ENCODE results near the gene ATOH8.

ATOH8 gene

DNA sequence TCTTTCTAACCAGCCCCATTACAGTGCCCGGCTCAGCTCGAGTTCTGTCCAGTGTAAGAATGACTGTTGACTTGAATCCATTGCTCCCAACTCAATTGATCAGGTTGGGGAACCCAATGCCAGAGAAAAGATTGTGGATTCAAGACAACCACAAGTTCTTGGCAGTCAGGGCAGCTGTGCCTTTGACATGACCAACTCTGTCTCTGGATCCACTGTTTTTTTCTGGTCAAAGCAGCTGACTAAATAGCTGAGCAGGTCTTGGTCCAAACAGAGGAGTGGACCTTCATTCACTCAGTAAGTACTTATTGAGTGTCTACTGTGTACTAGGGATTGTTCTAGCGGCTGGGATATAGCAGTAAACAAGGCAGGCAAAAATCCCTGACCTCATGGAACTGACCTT, 6.3 kb upstream of the ATOH8 start:
- in situ Hi-C loops (cut with MboI; ENCODE audit: low sequenced_read_pairs) = no loop called here
- H3K4me3 ChIP-seq = no peak overlapping the region
- H3K27me3 ChIP-seq (ENCODE audit: low read depth) = peaks cover 58% of the 10 kb centered on the region
- H3K9me3 ChIP-seq = no peaks in the 10 kb centered on the region
- no peaks in the 10 kb centered on the region for H3K36me3 ChIP-seq (replicated peaks)
- DNase-seq (ENCODE audit: low spot score in 2 of 2) = no peak
- H3K4me1 ChIP-seq = no peaks in the 10 kb centered on the region

DNA sequence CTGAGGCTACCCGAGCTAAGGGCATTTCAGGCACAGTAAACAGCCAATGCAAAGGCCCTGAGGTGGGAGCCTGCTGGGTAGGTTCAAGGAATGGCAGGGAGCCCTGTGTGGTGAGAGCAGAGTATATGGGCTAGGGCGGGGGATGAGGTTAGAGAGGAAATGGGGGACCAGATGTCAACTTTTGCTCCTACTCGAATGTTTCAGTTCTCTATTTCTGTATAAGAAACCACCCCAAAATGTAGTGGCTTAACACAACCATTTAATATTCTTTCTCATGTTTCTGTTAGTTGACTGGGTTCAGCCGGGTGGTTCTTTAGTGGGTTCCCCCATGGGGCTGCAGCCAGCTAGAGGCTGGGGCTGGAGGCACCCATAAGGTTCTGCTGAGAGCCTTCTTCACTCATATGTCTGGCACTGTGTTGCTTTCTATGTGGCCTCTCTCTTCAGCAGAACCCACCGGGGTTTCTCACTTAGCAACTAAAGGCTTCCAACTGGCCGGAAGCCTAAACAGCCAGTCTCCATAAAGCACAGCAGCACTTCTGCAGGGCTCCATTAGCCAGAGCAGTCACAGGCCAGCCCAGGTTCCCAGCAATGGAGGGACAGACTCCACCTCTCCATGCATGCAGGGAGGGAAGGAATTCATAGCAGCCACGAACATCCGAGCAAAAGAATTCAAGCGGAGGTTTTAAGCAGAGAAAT, 5.6 kb upstream of the ATOH8 start:
- Histone ChIP-seq H3K36me3 (replicated peaks) (no peaks in the 10 kb centered on the region), H3K9me3 (no peaks in the 10 kb centered on the region), H3K4me3 (no peak overlapping the region), H3K27me3 (ENCODE audit: low read depth) (peaks cover 63% of the 10 kb centered on the region), H3K4me1 (no peaks in the 10 kb centered on the region)
- DNase-seq (ENCODE audit: low spot score in 2 of 2) = no peak
- in situ Hi-C loops (cut with MboI; ENCODE audit: low sequenced_read_pairs) = no loop called here

DNA sequence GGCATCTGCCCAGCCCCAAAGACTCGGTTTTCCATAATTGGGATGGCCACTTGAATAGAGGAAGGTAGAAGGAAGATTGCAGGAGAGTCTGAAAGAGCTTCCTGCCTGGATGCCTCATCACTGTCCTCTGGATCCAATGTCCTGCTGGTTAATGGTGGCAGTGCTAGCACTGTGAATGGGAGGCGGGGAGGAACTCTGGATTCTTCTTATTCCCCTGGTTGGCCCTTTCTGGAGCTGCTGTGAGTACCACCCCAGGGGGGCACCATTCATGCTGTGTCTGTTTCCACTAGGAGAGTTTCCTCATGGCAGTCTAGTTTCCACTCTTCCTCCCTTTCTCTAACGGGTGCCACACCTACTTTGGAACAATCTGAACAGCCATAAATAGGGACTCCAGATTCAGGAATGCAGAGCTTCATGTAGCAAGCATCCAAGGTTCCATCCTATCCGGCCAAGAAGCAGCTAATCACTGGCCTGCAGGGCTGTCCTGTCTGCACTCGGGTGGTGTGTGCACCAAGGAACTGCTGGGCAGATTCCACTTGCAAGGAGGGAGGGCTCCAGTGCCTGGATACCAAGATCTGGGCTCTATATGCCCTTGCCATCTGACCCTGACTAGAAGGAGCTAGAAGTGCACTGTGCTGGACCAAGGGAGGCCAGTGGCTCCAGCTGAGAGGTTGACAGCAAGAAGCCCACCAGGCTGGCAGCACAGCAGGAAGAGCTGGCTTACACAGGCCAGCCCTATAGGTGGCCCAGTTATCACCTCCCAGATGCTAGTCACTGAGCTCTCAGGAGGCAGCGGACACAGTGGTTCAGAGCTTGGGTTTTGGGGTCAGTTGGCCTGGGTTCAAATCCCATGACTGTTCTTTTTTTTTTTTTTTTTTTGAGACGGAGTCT, 4.6 kb upstream of the ATOH8 start:
- no peak for DNase-seq (ENCODE audit: low spot score in 2 of 2)
- Histone ChIP-seq H3K4me3 (no peak overlapping the region), H3K4me1 (no peaks in the 10 kb centered on the region), H3K36me3 (replicated peaks) (no peaks in the 10 kb centered on the region), H3K9me3 (no peaks in the 10 kb centered on the region), H3K27me3 (ENCODE audit: low read depth) (peaks cover 70% of the 10 kb centered on the region)
- in situ Hi-C loops (cut with MboI; ENCODE audit: low sequenced_read_pairs) = no loop called here

DNA sequence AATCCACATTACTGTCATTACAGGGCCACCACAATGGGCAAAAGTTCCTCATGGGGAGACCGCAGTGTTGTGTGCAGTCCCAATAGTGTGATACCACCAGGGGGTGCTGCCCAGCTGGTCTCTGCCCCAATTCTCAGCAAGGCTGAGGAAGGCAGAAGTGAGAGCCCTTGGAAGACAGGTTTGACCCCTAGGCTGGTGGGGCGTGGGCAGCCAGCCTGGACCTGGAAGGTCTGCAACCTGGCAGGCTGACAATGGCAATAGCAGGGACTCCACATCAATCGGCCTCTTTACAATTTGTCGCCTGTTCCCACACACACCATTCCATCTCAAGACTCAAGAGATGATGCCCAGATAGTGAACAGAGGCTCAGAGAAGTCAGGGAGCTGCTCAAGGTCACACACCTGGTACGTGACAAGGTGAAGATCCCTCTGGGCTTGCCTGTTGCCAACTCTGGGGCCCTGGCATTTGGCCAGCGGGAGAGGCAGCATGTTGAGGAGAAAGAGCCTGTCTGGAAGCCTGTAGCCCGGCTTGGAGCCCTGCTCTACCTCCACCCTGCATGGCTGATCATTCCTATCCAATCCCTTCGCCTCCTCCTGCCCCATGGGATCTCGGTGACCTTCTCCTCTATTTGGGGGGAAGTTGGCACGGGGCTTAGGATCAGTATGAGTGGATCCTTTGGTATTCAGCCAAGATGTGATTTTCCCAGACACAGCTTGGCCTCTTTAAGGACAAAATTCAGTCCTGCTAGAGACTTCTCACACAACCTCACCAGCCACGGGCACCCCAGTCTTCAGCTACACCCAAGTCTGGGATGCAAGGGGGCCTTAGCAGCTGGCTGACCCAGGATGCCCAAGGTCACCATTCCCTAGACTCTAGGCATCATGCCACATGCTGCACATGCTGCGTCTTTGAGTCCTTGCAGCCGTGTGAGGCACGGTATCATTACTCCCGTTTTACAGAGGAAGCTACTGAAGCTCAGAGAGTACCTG, 2.9 kb upstream of the ATOH8 start:
- no peak overlapping the region for H3K4me3 ChIP-seq
- peak; percentile 25 to 75 for DNase-seq (ENCODE audit: low spot score in 2 of 2)
- in situ Hi-C loops (cut with MboI; ENCODE audit: low sequenced_read_pairs) = no loop called here
- no peaks in the 10 kb centered on the region for H3K4me1 ChIP-seq
- no peaks in the 10 kb centered on the region for H3K9me3 ChIP-seq
- H3K36me3 ChIP-seq (replicated peaks) = no peaks in the 10 kb centered on the region
- H3K27me3 ChIP-seq (ENCODE audit: low read depth) = peaks cover 75% of the 10 kb centered on the region

DNA sequence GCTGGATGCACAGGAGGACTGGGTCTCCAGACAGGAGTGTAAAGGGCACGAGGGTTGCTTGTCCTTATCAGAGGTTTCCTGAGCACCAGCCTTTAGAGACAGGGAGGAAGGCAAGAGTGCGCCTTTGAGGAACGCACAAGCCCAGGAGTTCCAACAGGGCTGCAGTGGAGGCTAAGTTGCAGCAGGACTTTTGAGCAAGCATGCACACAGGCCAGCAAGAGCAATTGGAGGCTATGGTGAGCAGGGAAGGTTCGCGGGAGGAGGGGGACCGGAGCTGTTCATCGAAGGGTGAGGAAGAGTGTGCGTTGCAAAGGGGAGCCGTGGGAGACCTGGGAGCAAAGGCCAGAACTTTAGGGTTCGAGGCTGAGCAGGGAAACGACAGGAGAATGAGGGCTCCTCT, 2.2 kb upstream of the ATOH8 start:
- H3K27me3 ChIP-seq (ENCODE audit: low read depth) = peaks cover 68% of the 10 kb centered on the region
- in situ Hi-C loops (cut with MboI; ENCODE audit: low sequenced_read_pairs) = no loop called here
- H3K36me3 ChIP-seq (replicated peaks) = no peaks in the 10 kb centered on the region
- H3K9me3 ChIP-seq = no peaks in the 10 kb centered on the region
- no peak overlapping the region for H3K4me3 ChIP-seq
- no peaks in the 10 kb centered on the region for H3K4me1 ChIP-seq
- no peak for DNase-seq (ENCODE audit: low spot score in 2 of 2)

DNA sequence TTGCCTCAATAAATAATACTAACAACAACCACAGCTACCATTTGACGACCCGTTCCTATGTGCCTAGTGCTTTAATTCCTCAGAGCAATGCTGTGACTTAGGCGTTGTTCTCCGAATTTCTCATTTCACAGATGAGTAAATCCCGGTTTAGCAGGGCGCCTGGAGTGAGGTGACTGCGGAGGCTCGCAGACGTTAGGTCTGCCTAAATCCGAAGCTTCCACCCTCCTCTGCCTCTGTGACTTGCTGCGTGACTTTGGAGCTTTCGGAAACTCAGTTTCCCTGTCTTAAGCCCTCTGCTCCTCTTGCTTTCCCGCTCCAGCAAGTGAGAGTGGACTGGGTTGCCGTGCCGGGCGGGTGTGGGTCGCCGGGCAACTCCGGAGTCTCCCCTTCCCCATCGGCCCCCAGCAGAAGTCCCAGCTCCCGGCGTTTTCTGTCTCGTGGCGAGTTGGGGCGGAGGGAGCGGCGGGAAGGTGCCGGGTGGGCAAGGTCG, 711 bp upstream of the ATOH8 start:
- Histone ChIP-seq H3K4me1 (no peaks in the 10 kb centered on the region), H3K27me3 (ENCODE audit: low read depth) (peaks cover 59% of the 10 kb centered on the region), H3K9me3 (no peaks in the 10 kb centered on the region), H3K36me3 (replicated peaks) (no peaks in the 10 kb centered on the region), H3K4me3 (no peak overlapping the region)
- in situ Hi-C loops (cut with MboI; ENCODE audit: low sequenced_read_pairs) = no loop called here
- DNase-seq (ENCODE audit: low spot score in 2 of 2) = no peak

DNA sequence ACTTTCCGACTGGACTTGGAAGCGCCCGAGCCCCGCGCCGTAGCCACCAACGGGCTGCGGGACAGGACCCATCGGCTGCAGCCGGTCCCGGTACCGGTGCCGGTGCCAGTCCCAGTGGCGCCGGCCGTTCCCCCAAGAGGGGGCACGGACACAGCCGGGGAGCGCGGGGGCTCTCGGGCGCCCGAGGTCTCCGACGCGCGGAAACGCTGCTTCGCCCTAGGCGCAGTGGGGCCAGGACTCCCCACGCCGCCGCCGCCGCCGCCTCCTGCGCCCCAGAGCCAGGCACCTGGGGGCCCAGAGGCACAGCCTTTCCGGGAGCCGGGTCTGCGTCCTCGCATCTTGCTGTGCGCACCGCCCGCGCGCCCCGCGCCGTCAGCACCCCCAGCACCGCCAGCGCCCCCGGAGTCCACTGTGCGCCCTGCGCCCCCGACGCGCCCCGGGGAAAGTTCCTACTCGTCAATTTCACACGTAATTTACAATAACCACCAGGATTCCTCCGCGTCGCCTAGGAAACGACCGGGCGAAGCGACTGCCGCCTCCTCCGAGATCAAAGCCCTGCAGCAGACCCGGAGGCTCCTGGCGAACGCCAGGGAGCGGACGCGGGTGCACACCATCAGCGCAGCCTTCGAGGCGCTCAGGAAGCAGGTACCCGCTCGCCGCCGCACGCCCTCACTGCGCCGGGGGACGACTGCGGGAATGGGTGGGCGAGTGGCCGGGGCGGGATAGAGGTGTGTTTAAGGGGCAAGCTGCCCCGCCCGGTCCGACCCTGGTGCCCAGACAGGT, 713 bp downstream of the ATOH8 start:
- in situ Hi-C loops (cut with MboI; ENCODE audit: low sequenced_read_pairs) = no loop called here
- Histone ChIP-seq H3K27me3 (ENCODE audit: low read depth) (peaks cover 54% of the 10 kb centered on the region), H3K36me3 (replicated peaks) (no peaks in the 10 kb centered on the region), H3K9me3 (no peaks in the 10 kb centered on the region), H3K4me3 (peak overlapping the region; percentile 23), H3K4me1 (no peaks in the 10 kb centered on the region)
- DNase-seq (ENCODE audit: low spot score in 2 of 2) = peak in 1 of 2 experiments; percentile 47

DNA sequence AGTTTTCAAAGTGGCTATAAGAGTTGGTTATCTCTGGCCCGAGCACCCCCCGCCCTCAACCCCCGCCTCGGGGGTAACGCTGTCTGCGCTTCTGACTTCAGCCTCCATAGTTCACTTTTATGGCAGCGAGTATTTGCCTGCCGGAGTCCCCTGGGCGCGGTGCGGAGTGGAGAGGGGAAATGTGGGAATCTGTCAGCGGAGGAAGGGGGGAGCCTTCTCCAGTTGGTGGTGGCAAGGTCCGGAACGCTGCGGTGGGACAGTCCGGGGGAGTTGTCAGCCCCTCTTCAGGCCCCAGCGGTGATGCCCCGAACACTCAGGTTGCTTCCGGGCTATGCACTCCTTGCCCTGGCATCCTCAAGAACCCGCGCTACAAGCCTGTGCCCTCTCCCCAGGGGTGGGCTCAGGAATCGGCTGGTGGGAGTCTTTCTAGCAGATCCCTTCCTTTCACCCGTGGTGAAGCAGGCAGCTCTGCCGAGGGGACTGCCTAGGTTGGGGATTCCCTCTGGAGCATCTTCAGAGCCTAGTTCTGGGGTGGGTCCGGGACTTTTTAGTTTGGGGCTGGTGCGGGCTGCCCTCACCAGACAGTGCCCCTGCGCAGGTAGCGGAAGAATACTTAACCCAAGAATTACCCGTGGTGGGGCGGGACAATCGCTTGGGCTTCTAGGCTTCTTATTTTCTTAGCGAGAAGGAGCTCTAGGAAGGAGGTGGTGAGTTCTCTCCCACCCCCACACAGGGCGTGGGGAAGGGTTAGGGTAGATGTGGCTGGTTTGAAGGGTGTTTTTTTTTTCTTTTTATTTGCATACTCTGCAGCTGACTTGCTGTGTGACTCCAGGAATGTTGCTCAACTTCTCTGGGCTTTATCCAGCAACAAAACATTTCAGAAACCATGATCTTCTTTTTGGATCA, 1.6 kb downstream of the ATOH8 start:
- Histone ChIP-seq H3K27me3 (ENCODE audit: low read depth) (peaks cover 53% of the 10 kb centered on the region), H3K4me3 (peak overlapping the region; percentile 23), H3K9me3 (no peaks in the 10 kb centered on the region), H3K4me1 (no peaks in the 10 kb centered on the region), H3K36me3 (replicated peaks) (no peaks in the 10 kb centered on the region)
- in situ Hi-C loops (cut with MboI; ENCODE audit: low sequenced_read_pairs) = no loop called here
- DNase-seq (ENCODE audit: low spot score in 2 of 2) = no peak

DNA sequence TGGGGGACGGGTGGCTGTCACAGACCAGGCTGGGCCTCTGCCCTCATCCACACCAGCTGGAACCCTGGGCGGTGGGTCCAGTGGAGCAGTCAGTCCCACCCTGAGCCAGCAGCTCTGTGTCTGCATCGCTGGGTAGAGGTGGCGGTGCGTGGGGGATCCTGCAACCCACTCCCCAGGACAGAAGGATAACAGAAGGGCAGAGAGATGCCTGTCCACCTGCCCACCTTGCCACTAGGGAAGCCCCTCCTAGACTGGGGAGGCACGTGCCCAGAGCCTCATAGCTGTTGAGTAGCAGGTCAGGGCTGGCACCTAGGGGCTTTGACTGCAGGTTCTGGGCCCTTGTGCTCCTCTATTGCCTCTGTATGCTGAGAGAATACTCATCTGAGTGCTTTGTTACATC, 2.4 kb downstream of the ATOH8 start:
- in situ Hi-C loops (cut with MboI; ENCODE audit: low sequenced_read_pairs) = no loop called here
- no peaks in the 10 kb centered on the region for H3K4me1 ChIP-seq
- no peak for DNase-seq (ENCODE audit: low spot score in 2 of 2)

DNA sequence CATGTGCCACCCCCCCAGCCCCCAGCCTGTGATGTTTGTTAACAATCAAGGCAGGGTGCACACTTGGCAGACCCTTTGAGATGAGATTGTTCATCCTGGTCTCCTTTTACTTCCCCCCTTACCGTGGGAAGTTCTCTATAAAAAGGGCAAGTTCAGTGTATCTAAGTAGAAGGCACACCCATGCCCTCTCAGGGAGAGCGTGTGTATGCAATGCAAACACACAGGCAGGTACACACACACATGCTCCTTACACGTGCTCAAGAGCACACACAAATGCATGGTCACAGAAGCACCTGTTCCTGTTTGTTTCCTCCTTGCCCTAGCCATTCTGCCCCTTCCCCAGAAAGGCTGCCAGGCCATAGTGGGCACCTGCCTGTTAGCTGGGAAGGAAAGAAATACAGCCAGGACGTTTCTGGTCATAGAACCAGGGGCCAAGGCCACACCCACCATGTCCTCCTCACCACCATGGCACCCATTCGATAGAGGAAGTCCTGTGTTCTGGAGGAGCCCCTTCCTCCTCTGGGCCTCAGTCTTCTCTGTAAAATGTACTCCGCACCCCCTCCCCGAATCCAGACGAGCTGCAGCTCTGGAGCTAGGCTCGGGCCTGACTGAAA, 3.1 kb downstream of the ATOH8 start:
- H3K9me3 ChIP-seq = no peaks in the 10 kb centered on the region
- no peaks in the 10 kb centered on the region for H3K36me3 ChIP-seq (replicated peaks)
- H3K4me3 ChIP-seq = no peak overlapping the region
- H3K4me1 ChIP-seq = no peaks in the 10 kb centered on the region
- DNase-seq (ENCODE audit: low spot score in 2 of 2) = no peak
- H3K27me3 ChIP-seq (ENCODE audit: low read depth) = peaks cover 40% of the 10 kb centered on the region
- in situ Hi-C loops (cut with MboI; ENCODE audit: low sequenced_read_pairs) = no loop called here

More for the DNA sequence above, 2.4 kb downstream of the ATOH8 start:
- Histone ChIP-seq H3K27me3 (ENCODE audit: low read depth) (peaks cover 45% of the 10 kb centered on the region), H3K9me3 (no peaks in the 10 kb centered on the region), H3K36me3 (replicated peaks) (no peaks in the 10 kb centered on the region), H3K4me3 (no peak overlapping the region)

DNA sequence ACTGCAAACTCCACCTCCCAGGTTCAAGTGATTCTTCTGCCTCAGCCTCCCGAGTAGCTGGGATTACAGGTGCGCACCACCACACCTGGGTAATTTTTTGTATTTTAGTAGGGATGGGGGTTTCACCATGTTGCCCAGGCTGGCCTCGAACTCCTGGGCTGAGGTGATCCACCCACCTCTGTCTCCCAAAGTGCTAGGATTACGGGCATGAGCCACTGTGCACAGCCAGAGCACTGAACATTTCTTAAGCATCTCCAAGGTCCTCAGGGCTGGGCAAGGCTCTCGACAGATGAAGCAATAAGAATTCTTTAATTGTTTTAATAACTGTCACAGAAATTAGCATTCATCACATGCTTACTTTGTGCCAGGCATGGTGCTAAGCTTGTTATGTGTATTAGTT, 4.1 kb downstream of the ATOH8 start:
- H3K4me1 ChIP-seq = no peaks in the 10 kb centered on the region
- no peaks in the 10 kb centered on the region for H3K36me3 ChIP-seq (replicated peaks)

More for the DNA sequence above, 4.1 kb downstream of the ATOH8 start:
- Histone ChIP-seq H3K9me3 (no peaks in the 10 kb centered on the region), H3K27me3 (ENCODE audit: low read depth) (peaks cover 30% of the 10 kb centered on the region), H3K4me3 (no peak overlapping the region)
- in situ Hi-C loops (cut with MboI; ENCODE audit: low sequenced_read_pairs) = no loop called here
- DNase-seq (ENCODE audit: low spot score in 2 of 2) = no peak

Data from HAP-1 (cell line).